Measurements from ENCODE around the gene SYPL2. TPM values are rescaled to one million over a fixed set of nuclear protein-coding genes. Genes with fewer than 3 reads are reported as not detected.

Gene SYPL2
- total RNA-seq, 1 donor from 2014 or later: not detected

DNA sequence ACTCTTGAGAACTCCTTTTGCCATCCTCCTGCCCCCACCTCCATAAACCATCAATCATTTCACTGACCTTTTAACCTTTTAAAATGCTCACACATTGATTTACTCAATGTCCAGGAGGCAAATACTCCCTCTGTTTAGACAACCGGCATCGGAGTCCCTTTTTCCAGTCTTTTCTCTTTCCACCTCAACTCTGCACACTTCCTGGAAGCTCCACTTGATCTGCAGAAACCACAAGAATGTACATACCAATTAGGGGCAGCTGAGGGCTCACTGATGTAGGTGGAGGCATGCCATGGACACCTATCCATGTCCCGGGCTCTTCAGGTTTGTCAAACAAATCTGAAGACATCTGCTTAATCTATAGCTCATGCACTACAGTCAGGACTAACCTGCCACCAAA lies 48.5 kb downstream of the SYPL2 start:
- Mint-ChIP-seq H3K27ac (ENCODE audit: unreplicated experiment) (no peak overlapping the region), H3K9me3 (ENCODE audit: unreplicated experiment) (no peaks in the 10 kb centered on the region), H3K36me3 (ENCODE audit: low read depth, unreplicated experiment) (no peaks in the 10 kb centered on the region), H3K4me1 (ENCODE audit: unreplicated experiment) (peaks cover 8% of the 10 kb centered on the region), H3K27me3 (ENCODE audit: unreplicated experiment) (peaks cover 14% of the 10 kb centered on the region), H3K4me3 (ENCODE audit: unreplicated experiment) (no peak overlapping the region)
- TF ChIP-seq, protein P1, sequence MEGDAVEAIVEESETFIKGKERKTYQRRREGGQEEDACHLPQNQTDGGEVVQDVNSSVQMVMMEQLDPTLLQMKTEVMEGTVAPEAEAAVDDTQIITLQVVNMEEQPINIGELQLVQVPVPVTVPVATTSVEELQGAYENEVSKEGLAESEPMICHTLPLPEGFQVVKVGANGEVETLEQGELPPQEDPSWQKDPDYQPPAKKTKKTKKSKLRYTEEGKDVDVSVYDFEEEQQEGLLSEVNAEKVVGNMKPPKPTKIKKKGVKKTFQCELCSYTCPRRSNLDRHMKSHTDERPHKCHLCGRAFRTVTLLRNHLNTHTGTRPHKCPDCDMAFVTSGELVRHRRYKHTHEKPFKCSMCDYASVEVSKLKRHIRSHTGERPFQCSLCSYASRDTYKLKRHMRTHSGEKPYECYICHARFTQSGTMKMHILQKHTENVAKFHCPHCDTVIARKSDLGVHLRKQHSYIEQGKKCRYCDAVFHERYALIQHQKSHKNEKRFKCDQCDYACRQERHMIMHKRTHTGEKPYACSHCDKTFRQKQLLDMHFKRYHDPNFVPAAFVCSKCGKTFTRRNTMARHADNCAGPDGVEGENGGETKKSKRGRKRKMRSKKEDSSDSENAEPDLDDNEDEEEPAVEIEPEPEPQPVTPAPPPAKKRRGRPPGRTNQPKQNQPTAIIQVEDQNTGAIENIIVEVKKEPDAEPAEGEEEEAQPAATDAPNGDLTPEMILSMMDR (IDR thresholded peaks at IDR 0.05; ENCODE audit: unreplicated experiment): no peak
- no peak for DNase-seq (ENCODE audit: low spot score)

DNA sequence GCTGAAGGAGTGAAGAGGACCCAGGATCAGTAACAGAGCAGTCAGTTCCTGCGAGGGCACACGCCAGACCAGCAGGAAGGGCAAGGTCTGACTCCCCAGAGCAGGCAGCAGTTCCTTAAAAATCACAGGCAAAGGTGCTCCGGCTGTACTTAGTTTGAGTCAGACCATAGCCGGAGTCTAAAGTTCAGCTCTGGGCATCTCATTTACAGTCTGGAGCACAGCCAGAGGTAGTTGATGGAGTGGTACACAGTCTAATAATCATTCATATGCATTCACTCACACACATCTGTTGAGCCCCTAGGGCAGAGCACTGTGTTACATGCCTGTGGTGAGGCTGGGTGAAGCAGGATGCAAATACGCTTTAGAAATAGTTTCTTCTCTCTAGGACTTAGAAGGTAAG lies 50.5 kb downstream of the SYPL2 start:
- Mint-ChIP-seq H3K27me3 (ENCODE audit: unreplicated experiment) (peaks cover 9% of the 10 kb centered on the region), H3K27ac (ENCODE audit: unreplicated experiment) (no peak overlapping the region), H3K9me3 (ENCODE audit: unreplicated experiment) (no peaks in the 10 kb centered on the region), H3K4me3 (ENCODE audit: unreplicated experiment) (no peak overlapping the region), H3K36me3 (ENCODE audit: low read depth, unreplicated experiment) (no peaks in the 10 kb centered on the region), H3K4me1 (ENCODE audit: unreplicated experiment) (peaks cover 8% of the 10 kb centered on the region)
- no peak for DNase-seq (ENCODE audit: low spot score)
- TF ChIP-seq, protein P1 (IDR thresholded peaks at IDR 0.05; ENCODE audit: unreplicated experiment): no peak

DNA sequence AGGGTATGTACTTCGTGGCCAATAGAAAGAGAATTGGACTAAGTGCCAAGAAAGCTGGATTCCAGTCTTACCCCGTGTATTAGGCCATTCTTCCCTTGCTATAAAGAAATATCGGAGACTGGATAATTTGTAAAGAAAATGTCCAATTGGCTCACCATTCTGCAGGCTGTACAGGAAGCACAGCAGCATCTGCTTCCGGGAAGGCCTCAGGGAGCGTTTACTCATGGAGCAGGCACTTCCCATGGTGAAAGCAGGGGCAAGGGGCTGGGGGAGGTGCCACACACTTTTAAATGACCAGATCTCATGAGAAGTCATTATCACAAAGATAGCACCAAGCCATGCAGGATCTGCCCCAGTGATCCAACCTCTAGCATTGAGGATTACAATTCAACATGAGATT lies 51.0 kb downstream of the SYPL2 start:
- Mint-ChIP-seq H3K27me3 (ENCODE audit: unreplicated experiment) (peaks cover 8% of the 10 kb centered on the region), H3K4me1 (ENCODE audit: unreplicated experiment) (peaks cover 8% of the 10 kb centered on the region), H3K36me3 (ENCODE audit: low read depth, unreplicated experiment) (no peaks in the 10 kb centered on the region)

DNA sequence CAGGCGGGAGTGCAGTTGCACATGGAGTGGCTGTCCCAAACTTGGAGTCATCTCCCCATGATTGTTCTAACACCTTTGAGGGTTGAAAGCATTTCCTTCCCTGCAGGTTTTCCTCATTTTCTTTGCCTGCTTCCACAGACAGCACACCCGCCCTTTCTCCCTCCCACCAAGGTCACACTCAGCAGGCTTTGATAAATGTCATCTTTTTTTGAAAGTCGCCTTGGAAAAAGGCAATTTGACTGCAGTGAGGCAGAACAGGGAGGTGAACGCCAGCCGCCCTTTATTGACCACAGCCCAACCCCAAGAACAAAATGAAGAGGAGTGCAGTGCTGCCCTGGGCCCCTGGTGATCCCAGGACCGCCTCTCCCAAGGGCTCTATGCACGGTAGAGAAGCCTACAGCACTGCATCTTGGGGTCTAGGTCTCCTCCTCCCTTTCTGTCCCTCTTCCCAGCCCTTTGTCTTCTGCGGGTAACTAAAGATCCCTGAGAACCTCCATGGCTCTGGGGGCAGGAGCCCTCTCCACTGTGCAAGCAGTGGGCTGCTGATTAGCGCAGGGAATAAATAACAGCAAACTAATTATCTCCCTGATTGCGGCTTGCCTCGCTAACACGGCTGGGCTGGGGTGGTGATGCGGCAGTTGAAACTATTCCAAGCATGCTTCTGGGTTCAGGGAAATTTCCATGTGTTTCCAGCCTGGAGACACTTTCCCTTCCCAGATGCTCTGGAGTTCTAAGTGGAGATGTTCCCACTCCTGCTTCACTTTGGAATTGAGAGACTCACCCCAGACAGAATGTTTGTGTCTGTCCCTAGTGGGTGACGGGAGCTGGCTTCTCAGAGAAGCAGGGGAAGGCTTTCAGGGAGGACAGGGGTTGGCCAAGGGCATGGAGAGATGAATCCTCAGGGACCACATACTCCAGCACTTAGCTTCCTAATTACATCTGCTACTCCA lies 54.9 kb downstream of the SYPL2 start:
- TF ChIP-seq, protein P1 (IDR thresholded peaks at IDR 0.05; ENCODE audit: unreplicated experiment): no peak
- no peak overlapping the region for H3K27ac Mint-ChIP-seq (ENCODE audit: unreplicated experiment)
- peaks cover 8% of the 10 kb centered on the region for H3K27me3 Mint-ChIP-seq (ENCODE audit: unreplicated experiment)
- H3K4me1 Mint-ChIP-seq (ENCODE audit: unreplicated experiment): peaks cover 8% of the 10 kb centered on the region
- no peak for DNase-seq (ENCODE audit: low spot score)
- no peak overlapping the region for H3K4me3 Mint-ChIP-seq (ENCODE audit: unreplicated experiment)
- H3K36me3 Mint-ChIP-seq (ENCODE audit: low read depth, unreplicated experiment): no peaks in the 10 kb centered on the region
- no peaks in the 10 kb centered on the region for H3K9me3 Mint-ChIP-seq (ENCODE audit: unreplicated experiment)

More for the DNA sequence above, 51.0 kb downstream of the SYPL2 start:
- TF ChIP-seq, protein P1 (IDR thresholded peaks at IDR 0.05; ENCODE audit: unreplicated experiment): no peak
- H3K4me3 Mint-ChIP-seq (ENCODE audit: unreplicated experiment): no peak overlapping the region
- H3K9me3 Mint-ChIP-seq (ENCODE audit: unreplicated experiment): no peaks in the 10 kb centered on the region
- no peak overlapping the region for H3K27ac Mint-ChIP-seq (ENCODE audit: unreplicated experiment)
- DNase-seq (ENCODE audit: low spot score): no peak

DNA sequence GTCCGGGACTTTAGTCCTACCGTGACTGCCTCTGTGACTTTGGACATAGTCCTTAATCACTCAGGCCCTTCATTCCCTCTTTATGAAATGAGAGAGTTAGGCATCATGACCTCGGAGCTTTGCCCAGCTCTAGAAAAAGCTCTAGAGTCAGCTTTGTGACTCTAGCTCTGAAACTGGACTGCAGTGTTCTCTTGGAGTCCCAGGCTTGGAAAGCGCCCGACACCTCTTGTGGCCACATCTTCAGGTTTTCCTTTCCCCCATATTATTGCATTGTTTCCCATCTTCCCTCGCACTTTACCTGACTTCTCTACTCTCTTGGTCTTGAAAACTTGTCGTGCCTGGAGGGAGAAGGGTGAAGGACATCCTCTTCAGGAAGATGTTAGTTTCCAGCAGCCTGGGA lies 55.7 kb downstream of the SYPL2 start:
- TF ChIP-seq, protein P1 (IDR thresholded peaks at IDR 0.05; ENCODE audit: unreplicated experiment): no peak
- Mint-ChIP-seq H3K4me1 (ENCODE audit: unreplicated experiment) (peaks cover 6% of the 10 kb centered on the region), H3K36me3 (ENCODE audit: low read depth, unreplicated experiment) (no peaks in the 10 kb centered on the region), H3K4me3 (ENCODE audit: unreplicated experiment) (no peak overlapping the region), H3K27me3 (ENCODE audit: unreplicated experiment) (peaks cover 6% of the 10 kb centered on the region), H3K9me3 (ENCODE audit: unreplicated experiment) (no peaks in the 10 kb centered on the region), H3K27ac (ENCODE audit: unreplicated experiment) (no peak overlapping the region)
- DNase-seq (ENCODE audit: low spot score): no peak

Measured in endothelial cell (in vitro differentiated cells).